GM18511 (cell line): ENCODE results near the gene GNG8.

Source experiments
- ATAC-seq: cut with Tn5 transposase; IDR thresholded peaks from one replicate; pipeline ENCODE4 v1.9.1; 2021; ENCODE audit warnings: mild to moderate bottlenecking, moderate library complexity; ENCODE audit not compliant: unreplicated experiment

Gene GNG8

DNA sequence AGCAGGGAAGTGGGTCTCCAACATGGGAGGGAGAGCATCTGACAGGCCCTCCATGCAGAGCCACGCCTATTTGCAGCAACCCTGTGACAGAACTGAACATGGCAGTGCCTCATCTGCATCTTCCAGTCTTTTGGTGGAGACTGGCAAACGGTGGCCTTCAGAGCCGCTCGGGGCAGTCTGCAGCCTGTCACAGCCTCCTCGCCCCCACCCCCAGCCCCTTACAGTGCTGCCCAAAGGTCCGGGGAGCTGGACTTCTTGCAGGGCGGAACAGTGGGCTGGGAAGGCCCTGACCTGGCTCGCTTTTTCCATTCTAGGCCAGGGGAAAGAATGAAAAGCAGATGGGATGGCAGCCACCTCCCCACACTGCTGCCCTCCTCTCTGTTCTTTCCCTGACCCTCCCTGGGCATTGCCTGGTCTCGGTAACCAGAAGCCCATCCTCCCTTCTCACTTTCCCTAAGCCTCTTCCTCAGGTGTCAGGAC, 32.2 kb downstream of the GNG8 start:
- no peak for ATAC-seq

GRCh38 chr19:46603195-46603637, 32.8 kb downstream of the GNG8 start:
- no peak for ATAC-seq

DNA sequence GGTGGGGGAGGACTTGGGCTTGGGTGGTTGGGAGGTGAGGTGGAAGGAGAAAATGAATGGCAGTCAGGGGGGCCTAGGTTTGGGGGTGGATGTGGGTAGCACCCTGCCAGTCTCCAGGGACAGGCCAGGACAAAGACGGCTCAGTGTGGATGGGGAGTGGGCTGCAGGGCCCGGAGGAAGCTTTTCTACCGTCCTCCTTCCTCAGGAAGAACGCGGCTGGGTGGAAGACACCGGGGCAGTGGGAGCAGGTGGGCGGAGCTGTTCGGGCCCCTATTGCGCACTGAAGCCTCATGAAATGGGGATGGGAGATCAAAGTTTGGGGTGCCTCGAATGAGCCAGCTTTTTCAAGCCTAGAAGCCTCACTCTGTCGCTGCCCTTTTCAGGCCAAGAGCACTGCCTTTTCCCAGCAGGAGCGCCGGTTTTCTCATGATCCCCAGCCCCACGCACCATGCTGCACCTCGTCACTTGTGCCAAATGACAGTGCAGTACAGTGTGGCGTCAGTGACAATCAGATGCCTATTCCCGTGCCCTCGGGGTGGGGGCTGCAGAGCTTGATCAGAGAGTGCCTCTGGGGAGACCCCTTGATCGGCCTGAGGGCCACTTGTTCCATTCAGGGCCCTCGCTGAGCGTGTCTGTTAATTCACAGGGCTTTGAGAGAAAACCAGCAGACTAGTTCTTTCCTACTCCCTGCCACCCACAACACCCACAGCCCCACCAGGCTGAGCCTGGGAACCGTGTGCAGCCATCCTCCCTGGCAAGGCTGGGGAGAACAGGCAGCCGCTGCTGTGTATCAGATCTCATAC, 33.4 kb downstream of the GNG8 start:
- ATAC-seq = no peak

GRCh38 chr19:46601318-46602224, 34.4 kb downstream of the GNG8 start, which contains the start of gene CALM3:
Gene CALM3, plus strand, starts transcription at chr19:46601330. Its CDS starts 105 bp downstream, at chr19:46601435.
- no peak for ATAC-seq

DNA sequence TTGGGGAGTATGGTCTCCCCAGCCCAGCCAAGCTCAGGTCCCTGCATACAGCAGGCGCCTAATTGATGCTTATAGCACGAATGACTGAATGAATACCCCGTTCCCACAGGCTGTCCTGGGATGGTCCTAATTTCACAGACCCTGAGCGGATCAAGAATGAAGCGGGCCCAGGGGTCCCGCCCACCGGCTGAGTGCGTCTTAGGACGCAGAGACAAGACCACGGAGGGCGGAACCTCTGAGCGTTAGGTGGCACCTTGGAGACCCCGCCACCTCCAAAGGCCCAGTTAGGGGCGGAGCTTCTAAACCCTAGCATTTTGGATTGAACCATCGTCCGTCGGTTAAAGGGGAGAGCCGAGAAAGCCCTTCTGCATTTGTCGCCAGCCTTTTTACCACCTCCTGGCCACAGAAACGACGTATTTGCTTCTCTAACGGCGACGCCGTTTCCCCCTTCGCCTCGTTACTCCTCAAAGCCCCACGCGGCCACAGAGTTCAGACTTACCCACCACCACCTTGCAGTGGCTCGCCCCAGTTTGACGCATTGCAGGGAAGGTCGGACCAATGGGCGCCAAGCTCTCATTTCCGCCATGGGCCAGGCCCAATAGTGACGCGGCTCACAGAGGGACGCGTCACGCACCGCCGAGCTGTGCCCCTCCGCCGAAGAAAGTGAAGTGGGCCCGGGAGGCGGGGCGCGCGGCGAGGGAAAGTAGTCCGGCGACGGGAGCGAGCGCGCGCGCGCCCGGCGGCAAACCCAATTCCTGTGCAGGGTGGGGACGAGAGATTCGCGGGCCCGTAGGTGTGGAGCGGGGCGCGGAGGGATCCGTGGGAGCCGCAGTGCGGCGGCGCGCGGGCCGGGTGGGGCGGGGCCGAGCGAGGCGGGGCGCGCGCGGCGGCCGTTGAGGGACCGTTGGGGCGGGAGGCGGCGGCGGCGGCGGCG, 35.4 kb downstream of the GNG8 start:
- peak; percentile 82 for ATAC-seq

GRCh38 chr19:46599716-46600373, 36.2 kb downstream of the GNG8 start:
- no peak for ATAC-seq

DNA sequence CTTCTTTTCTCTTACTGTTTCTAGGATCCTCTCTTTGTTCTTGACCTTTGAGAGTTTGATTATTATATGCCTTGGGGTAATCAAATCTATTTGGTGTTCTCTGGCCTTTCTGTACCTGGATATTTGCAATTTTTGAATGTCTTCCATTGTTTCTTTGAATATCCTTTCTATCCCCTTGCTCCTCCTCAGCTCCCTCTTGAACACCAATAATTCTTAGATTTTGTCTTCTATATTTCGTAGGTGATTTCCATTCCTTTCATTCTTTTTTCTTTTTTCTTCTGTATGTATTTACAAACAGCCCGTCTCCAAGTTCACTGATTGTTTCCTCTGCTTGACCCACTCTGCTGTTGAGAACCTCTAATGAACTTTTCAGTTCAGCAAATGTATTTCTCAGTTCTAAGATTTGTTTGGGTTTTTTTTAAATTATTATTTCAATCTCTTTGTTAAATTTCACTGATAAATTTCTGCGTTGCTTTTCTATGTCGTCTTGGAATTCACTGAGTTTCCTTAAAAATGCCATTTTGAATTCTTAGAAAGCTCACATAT, 37.6 kb downstream of the GNG8 start:
- no peak for ATAC-seq

DNA sequence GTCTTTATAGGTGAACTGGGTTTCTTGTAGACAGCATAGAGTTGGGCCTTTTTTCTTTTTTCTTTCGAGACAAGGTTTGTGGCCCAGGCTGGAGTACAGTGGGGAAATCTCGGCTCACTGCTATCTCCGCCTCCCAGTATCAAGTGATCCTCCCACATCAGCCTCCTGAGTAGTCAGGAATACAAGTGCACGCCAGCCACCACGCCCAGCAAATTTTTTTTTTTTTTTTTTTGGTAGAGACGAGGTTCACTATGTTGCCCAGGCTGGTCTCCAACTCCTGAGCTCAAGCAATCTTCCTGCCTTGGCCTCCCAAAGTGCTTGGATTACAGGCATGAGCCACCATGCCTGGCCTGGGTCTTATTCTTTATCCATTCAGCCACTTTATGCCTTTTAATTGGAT, 40.0 kb downstream of the GNG8 start:
- no peak for ATAC-seq

DNA sequence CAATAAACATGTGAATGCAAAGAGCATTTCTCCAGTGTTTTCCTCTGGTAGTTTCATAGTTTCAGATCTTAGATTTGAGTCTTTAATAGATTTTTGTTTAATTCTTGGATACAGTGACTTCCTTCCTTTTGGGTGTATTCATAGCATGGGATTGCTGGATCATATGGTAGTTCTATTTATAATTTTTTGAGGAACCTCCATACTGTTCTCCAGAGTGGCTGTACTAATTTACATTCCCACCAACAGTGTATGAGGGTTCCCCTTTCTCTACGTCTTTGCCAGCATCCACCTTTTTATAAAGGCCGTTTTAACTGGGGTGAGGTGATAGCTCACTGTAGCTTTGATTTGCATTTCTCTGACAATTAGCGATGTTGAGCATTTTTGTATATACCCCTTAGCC, 44.1 kb downstream of the GNG8 start:
- no peak for ATAC-seq

DNA sequence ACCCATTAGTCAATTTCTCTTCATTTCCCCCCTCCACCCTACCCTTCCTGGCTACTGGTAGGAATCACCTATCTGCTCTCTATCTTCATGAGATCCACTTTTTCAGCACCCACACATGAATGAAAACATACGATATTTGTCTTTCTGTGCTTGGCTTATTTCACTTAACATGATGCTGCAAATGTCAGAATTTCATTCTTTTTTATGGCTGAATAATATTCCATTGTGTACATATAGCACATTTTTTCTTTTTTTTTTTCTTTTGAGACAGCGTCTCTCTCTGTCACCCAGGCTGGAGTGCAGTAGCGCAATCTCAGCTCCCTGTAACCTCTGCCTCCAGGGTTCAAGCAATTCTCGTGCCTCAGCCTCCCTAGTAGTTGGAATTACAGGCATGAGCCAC, 44.7 kb downstream of the GNG8 start:
- ATAC-seq = no peak

GRCh38 chr19:46587861-46588260, 48.1 kb downstream of the GNG8 start:
- ATAC-seq = no peak

- no peak for ATAC-seq
Measured at GRCh38 chr19:46586294-46586693, 49.7 kb downstream of the GNG8 start.

- no peak for ATAC-seq
Measured at GRCh38 chr19:46585539-46585938, 50.5 kb downstream of the GNG8 start.
